GM23338 (cell line): ENCODE measurements around the gene DUSP7. TPM values are rescaled to one million over a fixed set of nuclear protein-coding genes. Genes with fewer than 3 reads are reported as not detected.

Experiments used
- ATAC-seq: fragments of 200-7000 bp; cut with Tn5 transposase; 3 replicates; pipeline ENCODE4 v1.9.1; 2020
- DNase-seq: peaks from one replicate; pipeline ENCODE4 v3.0.0-alpha.2; 2015; ENCODE audit warnings: low spot score
- H2AFZ ChIP-seq: fragments of 200-600 bp; sonication (generic); 2 replicates; pipeline ENCODE4 v1.8.0; 2016; ENCODE audit warnings: antibody characterized with exemption, mild to moderate bottlenecking, moderate library complexity
- H3F3A ChIP-seq: fragments of 200-600 bp; sonication (generic); replicated peaks from 2 replicates; pipeline ENCODE4 v1.8.0; 2017; ENCODE audit warnings: antibody characterized with exemption, mixed run types, low read depth
- H3K27ac ChIP-seq: fragments of 200-600 bp; sonication (generic); 2 replicates; pipeline ENCODE4 v1.6.1; 2016; ENCODE audit warnings: low read depth
- H3K27me3 ChIP-seq: fragments of 200-600 bp; sonication (generic); 2 replicates; pipeline ENCODE4 v1.8.0; 2016; ENCODE audit warnings: mild to moderate bottlenecking, mixed run types, moderate library complexity; ENCODE audit not compliant: insufficient read depth
- H3K36me3 ChIP-seq: fragments of 200-600 bp; sonication (generic); 2 replicates; pipeline ENCODE4 v1.8.0; 2016; ENCODE audit warnings: mild to moderate bottlenecking; ENCODE audit not compliant: insufficient read depth
- H3K4me1 ChIP-seq: fragments of 200-600 bp; sonication (generic); 2 replicates; pipeline ENCODE4 v1.8.0; 2016; ENCODE audit warnings: mild to moderate bottlenecking, moderate library complexity; ENCODE audit not compliant: insufficient read depth
- H3K4me2 ChIP-seq: fragments of 200-600 bp; sonication (generic); 2 replicates; pipeline ENCODE4 v1.7.1; 2017; ENCODE audit warnings: mixed run types
- H3K4me3 ChIP-seq: fragments of 200-600 bp; sonication (generic); 2 replicates; pipeline ENCODE4 v1.6.1; 2016; ENCODE audit warnings: mixed run types
- H3K79me2 ChIP-seq: fragments of 200-600 bp; sonication (generic); replicated peaks from 2 replicates; pipeline ENCODE4 v1.8.0; 2017; ENCODE audit warnings: mild to moderate bottlenecking; ENCODE audit not compliant: insufficient read depth
- H3K9me2 ChIP-seq: fragments of 200-600 bp; sonication (generic); 2 replicates; pipeline ENCODE4 v1.8.0; 2017; ENCODE audit not compliant: insufficient read depth
- H4K20me1 ChIP-seq: fragments of 200-600 bp; sonication (generic); replicated peaks from 2 replicates; pipeline ENCODE4 v1.8.0; 2017; ENCODE audit warnings: mild to moderate bottlenecking; ENCODE audit not compliant: insufficient read depth
- H3K27ac Mint-ChIP-seq: 2 replicates; pipeline ENCODE4 v1.8.0; 2020; ENCODE audit warnings: inconsistent platforms, mild to moderate bottlenecking, moderate library complexity, mixed read lengths
- H3K27me3 Mint-ChIP-seq: 3 replicates; pipeline ENCODE4 v1.8.0; 2022; ENCODE audit warnings: low read depth, mild to moderate bottlenecking, moderate library complexity, mixed read lengths, inconsistent platforms; ENCODE audit not compliant: insufficient read depth, poor library complexity
- H3K36me3 Mint-ChIP-seq: 3 replicates; pipeline ENCODE4 v1.8.0; 2021; ENCODE audit warnings: low read depth, mild to moderate bottlenecking, inconsistent platforms, moderate library complexity, mixed read lengths
- H3K4me1 Mint-ChIP-seq: 3 replicates; pipeline ENCODE4 v1.8.0; 2020; ENCODE audit warnings: mild to moderate bottlenecking, inconsistent platforms, mixed read lengths
- H3K4me3 Mint-ChIP-seq: 3 replicates; pipeline ENCODE4 v1.8.0; 2021; ENCODE audit warnings: moderate library complexity, mild to moderate bottlenecking, inconsistent platforms, mixed read lengths
- H3K9me3 Mint-ChIP-seq: 3 replicates; pipeline ENCODE4 v1.8.0; 2020; ENCODE audit warnings: moderate library complexity, mild to moderate bottlenecking, inconsistent platforms, mixed read lengths
- CREB1 ChIP-seq: fragments of 250-450 bp; sonication (Bioruptor Pico); IDR thresholded peaks from 2 replicates; pipeline ENCODE4 v1.5.0; 2020; ENCODE audit warnings: low read depth, mild to moderate bottlenecking, moderate library complexity
- CTCF ChIP-seq, 2 experiments: fragments of 200-600 bp in 1 of 2; sonication (generic) in 1 of 2; conservative IDR thresholded peaks; 2 replicates each; pipeline versions ENCODE4 v1.5.1 to v1.6.1; 2016 to 2017; ENCODE audit warnings: antibody characterized with exemption in 2 of 2, low read depth in 2 of 2, mild to moderate bottlenecking in 2 of 2, moderate library complexity in 1 of 2
- EZH2 ChIP-seq: fragments of 200-600 bp; sonication (generic); IDR thresholded peaks from one replicate; pipeline ENCODE4 v1.8.0; 2017; ENCODE audit warnings: antibody characterized with exemption, mild to moderate bottlenecking, low read depth; ENCODE audit not compliant: unreplicated experiment
- EZH2phosphoT487 ChIP-seq: fragments of 200-600 bp; sonication (generic); IDR thresholded peaks from one replicate; pipeline ENCODE4 v1.8.1; 2018; ENCODE audit warnings: antibody characterized with exemption; ENCODE audit not compliant: unreplicated experiment
- JUNB ChIP-seq: IDR thresholded peaks from one replicate; pipeline ENCODE4 v1.6.1; 2016; ENCODE audit warnings: antibody characterized with exemption; ENCODE audit not compliant: unreplicated experiment
- NANOG ChIP-seq: IDR thresholded peaks from 2 replicates; pipeline ENCODE4 v1.6.1; 2016; ENCODE audit warnings: antibody characterized with exemption, borderline replicate concordance
- POLR2AphosphoS5 ChIP-seq: IDR thresholded peaks from 2 replicates; pipeline ENCODE4 v1.6.1; 2016; ENCODE audit warnings: antibody characterized with exemption, low read depth
- STAT1 ChIP-seq: IDR thresholded peaks from one replicate; pipeline ENCODE4 v1.6.1; 2016; ENCODE audit warnings: antibody characterized with exemption; ENCODE audit not compliant: unreplicated experiment
- ZNF114 ChIP-seq: fragments of 250-450 bp; sonication (Bioruptor Pico); IDR thresholded peaks from 2 replicates; pipeline ENCODE4 v1.5.0; 2020; ENCODE audit warnings: mild to moderate bottlenecking, moderate library complexity
- ZNF331 ChIP-seq: fragments of 250-450 bp; sonication (Bioruptor Pico); IDR thresholded peaks from 2 replicates; pipeline ENCODE4 v1.5.0; 2020; ENCODE audit warnings: low read depth, mild to moderate bottlenecking, moderate library complexity
- ZNF462 ChIP-seq: fragments of 250-450 bp; sonication (Bioruptor Pico); IDR thresholded peaks from 2 replicates; pipeline ENCODE4 v1.5.0; 2020; ENCODE audit warnings: mild to moderate bottlenecking, moderate library complexity
- polyA plus RNA-seq: library from polyadenylated mRNA; unstranded; fragments of >200 nt; fragmentation: Nextera tagmentation; extraction: Ambion mirVana; gene quantifications from 2 replicates; pipeline ENCODE4 v1.2.1, GENCODE V29; 2016
- total RNA-seq: library from RNA; depleted of rRNA; stranded (reverse); fragments of >200 nt; shearing (Covaris generic); gene quantifications from 2 replicates; pipeline ENCODE4 v1.2.3, GENCODE V29; 2014
- TF ChIP-seq, protein P1 (sequence below): IDR thresholded peaks from 2 replicates; pipeline ENCODE4 v1.6.1; 2016; ENCODE audit warnings: antibody characterized with exemption
- TF ChIP-seq, protein P2 (sequence below): IDR thresholded peaks from one replicate; pipeline ENCODE4 v1.6.1; 2018; ENCODE audit warnings: antibody characterized with exemption; ENCODE audit not compliant: unreplicated experiment

The DUSP7 gene
- total and polyA plus RNA-seq, 2 experiments from 2014 or later = 5.6 to 14.7 TPM

DNA sequence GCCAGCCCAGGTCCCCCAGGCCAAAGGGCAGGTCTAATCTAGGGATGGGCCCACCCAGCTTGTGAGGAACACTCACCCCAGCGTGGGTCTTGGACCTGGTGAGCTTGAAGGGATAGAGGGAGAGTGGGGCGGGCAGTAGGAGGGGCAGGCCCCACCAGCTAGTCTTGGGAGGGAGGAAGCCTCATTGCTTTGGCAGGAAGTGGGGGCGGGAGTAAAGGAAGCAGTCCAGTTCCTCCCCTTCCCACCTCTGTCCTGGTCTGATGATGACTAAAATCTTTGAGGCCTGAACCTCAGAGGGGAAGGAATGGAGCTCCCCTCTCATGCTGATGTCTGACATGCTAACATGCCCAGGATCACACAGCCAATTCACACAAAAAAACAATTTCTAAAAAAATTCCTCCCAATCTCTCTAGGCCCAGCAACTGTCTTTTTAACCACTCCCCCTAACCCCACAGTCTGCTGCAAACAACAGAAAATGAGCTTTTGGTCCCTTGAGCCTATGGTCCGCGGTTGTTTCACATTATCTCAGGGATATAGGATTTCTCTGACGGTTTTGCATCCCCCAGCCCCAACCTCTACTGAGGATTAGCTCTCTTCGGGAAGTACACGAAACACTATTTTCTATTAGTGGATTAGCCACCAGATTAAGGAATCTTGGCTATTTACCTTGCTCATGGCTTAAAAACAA, 30.7 kb upstream of the DUSP7 start (continued):
- no peak for TF ChIP-seq JUNB

- H3K4me3 Mint-ChIP-seq = no peak overlapping the region
- Histone ChIP-seq H2AFZ (no peak overlapping the region), H3K27ac (no peak overlapping the region), H3F3A (no peaks in the 10 kb centered on the region), H3K27me3 (no peaks in the 10 kb centered on the region), H3K36me3 (no peaks in the 10 kb centered on the region; the same call in 1 of the 2 replicates), H4K20me1 (peaks cover 4% of the 10 kb centered on the region), H3K4me2 (no peak overlapping the region), H3K79me2 (no peaks in the 10 kb centered on the region), H3K4me1 (no peaks in the 10 kb centered on the region), H3K9me2 (no peaks in the 10 kb centered on the region), H3K4me3 (no peak overlapping the region)
- H3K27me3 Mint-ChIP-seq = peaks cover 5% of the 10 kb centered on the region
- no peak for DNase-seq
- ATAC-seq = no peak
- no peak overlapping the region for H3K27ac Mint-ChIP-seq
- TF ChIP-seq NANOG (no peak), EZH2phosphoT487 (no peak), POLR2AphosphoS5 (no peak), ZNF114 (CRISPR knock-in tag) (no peak), STAT1 (no peak), CTCF (conservative IDR thresholded peaks at IDR 0.05; ENCODE audit: low read depth in 2 of 2) (no peak), EZH2 (no peak), JUNB (no peak), ZNF462 (CRISPR knock-in tag) (no peak), ZNF331 (CRISPR knock-in tag) (no peak), CREB1 (CRISPR knock-in tag) (no peak)
- TF ChIP-seq, protein P1, sequence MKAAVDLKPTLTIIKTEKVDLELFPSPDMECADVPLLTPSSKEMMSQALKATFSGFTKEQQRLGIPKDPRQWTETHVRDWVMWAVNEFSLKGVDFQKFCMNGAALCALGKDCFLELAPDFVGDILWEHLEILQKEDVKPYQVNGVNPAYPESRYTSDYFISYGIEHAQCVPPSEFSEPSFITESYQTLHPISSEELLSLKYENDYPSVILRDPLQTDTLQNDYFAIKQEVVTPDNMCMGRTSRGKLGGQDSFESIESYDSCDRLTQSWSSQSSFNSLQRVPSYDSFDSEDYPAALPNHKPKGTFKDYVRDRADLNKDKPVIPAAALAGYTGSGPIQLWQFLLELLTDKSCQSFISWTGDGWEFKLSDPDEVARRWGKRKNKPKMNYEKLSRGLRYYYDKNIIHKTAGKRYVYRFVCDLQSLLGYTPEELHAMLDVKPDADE = no peak
- TF ChIP-seq, protein P2, sequence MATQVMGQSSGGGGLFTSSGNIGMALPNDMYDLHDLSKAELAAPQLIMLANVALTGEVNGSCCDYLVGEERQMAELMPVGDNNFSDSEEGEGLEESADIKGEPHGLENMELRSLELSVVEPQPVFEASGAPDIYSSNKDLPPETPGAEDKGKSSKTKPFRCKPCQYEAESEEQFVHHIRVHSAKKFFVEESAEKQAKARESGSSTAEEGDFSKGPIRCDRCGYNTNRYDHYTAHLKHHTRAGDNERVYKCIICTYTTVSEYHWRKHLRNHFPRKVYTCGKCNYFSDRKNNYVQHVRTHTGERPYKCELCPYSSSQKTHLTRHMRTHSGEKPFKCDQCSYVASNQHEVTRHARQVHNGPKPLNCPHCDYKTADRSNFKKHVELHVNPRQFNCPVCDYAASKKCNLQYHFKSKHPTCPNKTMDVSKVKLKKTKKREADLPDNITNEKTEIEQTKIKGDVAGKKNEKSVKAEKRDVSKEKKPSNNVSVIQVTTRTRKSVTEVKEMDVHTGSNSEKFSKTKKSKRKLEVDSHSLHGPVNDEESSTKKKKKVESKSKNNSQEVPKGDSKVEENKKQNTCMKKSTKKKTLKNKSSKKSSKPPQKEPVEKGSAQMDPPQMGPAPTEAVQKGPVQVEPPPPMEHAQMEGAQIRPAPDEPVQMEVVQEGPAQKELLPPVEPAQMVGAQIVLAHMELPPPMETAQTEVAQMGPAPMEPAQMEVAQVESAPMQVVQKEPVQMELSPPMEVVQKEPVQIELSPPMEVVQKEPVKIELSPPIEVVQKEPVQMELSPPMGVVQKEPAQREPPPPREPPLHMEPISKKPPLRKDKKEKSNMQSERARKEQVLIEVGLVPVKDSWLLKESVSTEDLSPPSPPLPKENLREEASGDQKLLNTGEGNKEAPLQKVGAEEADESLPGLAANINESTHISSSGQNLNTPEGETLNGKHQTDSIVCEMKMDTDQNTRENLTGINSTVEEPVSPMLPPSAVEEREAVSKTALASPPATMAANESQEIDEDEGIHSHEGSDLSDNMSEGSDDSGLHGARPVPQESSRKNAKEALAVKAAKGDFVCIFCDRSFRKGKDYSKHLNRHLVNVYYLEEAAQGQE = no peak
- H3K36me3 Mint-ChIP-seq = no peaks in the 10 kb centered on the region; the same call in 2 of the 3 replicates
- no peaks in the 10 kb centered on the region for H3K9me3 Mint-ChIP-seq
- H3K4me1 Mint-ChIP-seq = peaks cover 19% of the 10 kb centered on the region; the same call in 2 of the 3 replicates
Observed at GRCh38 chr3:52086461-52086860, 30.1 kb upstream of the DUSP7 start.
